Smooth muscle cell (in vitro differentiated cells): ENCODE measurements around the gene GTF2IRD1. TPM values are rescaled to one million over a fixed set of nuclear protein-coding genes. Genes with fewer than 3 reads are reported as not detected.

ENCODE experiments used
- DNase-seq: peaks from one replicate; lab custom pipeline; 2025; ENCODE audit not compliant: unreplicated experiment; lab: John Stamatoyannopoulos, UW
- H2AFZ ChIP-seq: fragments of 200-600 bp; sonication (generic); 2 replicates; pipeline ENCODE4 v1.6.0; 2016; ENCODE audit warnings: antibody characterized with exemption, low read depth, mild to moderate bottlenecking
- H3F3A ChIP-seq: fragments of 200-600 bp; sonication (generic); 2 replicates; pipeline ENCODE4 v1.6.0; 2017; ENCODE audit warnings: antibody characterized with exemption, low read depth
- H3K27ac ChIP-seq: fragments of 200-600 bp; sonication (generic); 2 replicates; pipeline ENCODE4 v1.5.1; 2016; ENCODE audit warnings: low read depth, mild to moderate bottlenecking
- H3K27me3 ChIP-seq: fragments of 200-600 bp; sonication (generic); 2 replicates; pipeline ENCODE4 v1.6.1; 2016; ENCODE audit warnings: low read depth, mild to moderate bottlenecking
- H3K36me3 ChIP-seq: fragments of 200-600 bp; sonication (generic); 2 replicates; pipeline ENCODE4 v1.5.1; 2016; ENCODE audit warnings: low read depth
- H3K4me1 ChIP-seq: fragments of 200-600 bp; sonication (generic); 2 replicates; pipeline ENCODE4 v1.5.1; 2016; ENCODE audit warnings: low read depth
- H3K4me2 ChIP-seq: fragments of 200-600 bp; sonication (generic); 2 replicates; pipeline ENCODE4 v1.6.0; 2016; ENCODE audit warnings: mild to moderate bottlenecking
- H3K4me3 ChIP-seq: fragments of 200-600 bp; sonication (generic); 2 replicates; pipeline ENCODE4 v1.5.1; 2016; ENCODE audit warnings: mild to moderate bottlenecking
- H3K79me2 ChIP-seq: fragments of 200-600 bp; sonication (generic); 2 replicates; pipeline ENCODE4 v1.6.0; 2016; ENCODE audit warnings: low read depth, mild to moderate bottlenecking
- H3K9ac ChIP-seq: fragments of 200-600 bp; sonication (generic); 2 replicates; pipeline ENCODE4 v1.6.0; 2016; ENCODE audit warnings: low read depth
- H3K9me3 ChIP-seq: fragments of 200-600 bp; sonication (generic); replicated peaks from 2 replicates; pipeline ENCODE4 v1.5.1; 2016; ENCODE audit warnings: low read depth
- H4K20me1 ChIP-seq: fragments of 200-600 bp; sonication (generic); 2 replicates; pipeline ENCODE4 v1.6.0; 2016; ENCODE audit warnings: low read depth
- CTCF ChIP-seq: fragments of 200-600 bp; sonication (generic); IDR thresholded peaks from 2 replicates; pipeline ENCODE4 v1.5.1; 2017; ENCODE audit warnings: borderline replicate concordance, mild to moderate bottlenecking, antibody characterized with exemption; ENCODE audit not compliant: insufficient read depth, poor library complexity, severe bottlenecking
- WGBS: methylation state at CpG from one replicate; pipeline ENCODE4 v1.1.7; 2016; ENCODE audit warnings: low lambda C conversion rate; 5-methylcytosine and 5-hydroxymethylcytosine counted together
- polyA plus RNA-seq: library from polyadenylated mRNA; unstranded; fragments of >200 nt; fragmentation: Nextera tagmentation; extraction: Ambion mirVana; gene quantifications from 2 replicates; pipeline ENCODE4 v1.2.1, GENCODE V29; 2016
- total RNA-seq: library from RNA; depleted of rRNA; stranded (reverse); fragments of >200 nt; gene quantifications from 2 replicates; pipeline ENCODE4 v1.2.3, GENCODE V29; 2014

The GTF2IRD1 gene
- total and polyA plus RNA-seq, 2 experiments from 2014 or later = 20.0 to 41.5 TPM

- WGBS = 90% methylated on average over 2 of the region's 2 CpGs
- H3K36me3 ChIP-seq = no peaks in the 10 kb centered on the region
- H3K9me3 ChIP-seq = no peaks in the 10 kb centered on the region
- H3K4me3 ChIP-seq = no peak overlapping the region
- H2AFZ ChIP-seq = no peak overlapping the region
- no peak overlapping the region for H3K4me2 ChIP-seq
- no peaks in the 10 kb centered on the region for H3F3A ChIP-seq
- H3K4me1 ChIP-seq = no peaks in the 10 kb centered on the region
- H3K9ac ChIP-seq = no peak overlapping the region
- DNase-seq = no peak
- H3K79me2 ChIP-seq = no peaks in the 10 kb centered on the region
- H4K20me1 ChIP-seq = peaks cover 28% of the 10 kb centered on the region
- no peaks in the 10 kb centered on the region for H3K27me3 ChIP-seq
- no peak for TF ChIP-seq CTCF
- H3K27ac ChIP-seq = no peak overlapping the region
These were observed 64.9 kb downstream of the GTF2IRD1 start for GRCh38 chr7:74518654-74519053.

GRCh38 chr7:74519395-74519794 is 65.7 kb downstream of the GTF2IRD1 start:
- no peaks in the 10 kb centered on the region for H3F3A ChIP-seq
- DNase-seq = no peak
- H3K36me3 ChIP-seq = no peaks in the 10 kb centered on the region
- no peak overlapping the region for H3K9ac ChIP-seq
- no peaks in the 10 kb centered on the region for H3K9me3 ChIP-seq
- peaks cover 22% of the 10 kb centered on the region for H4K20me1 ChIP-seq
- WGBS = 98% methylated on average over 14 of the region's 14 CpGs
- H2AFZ ChIP-seq = no peak overlapping the region
- TF ChIP-seq CTCF = no peak
- no peak overlapping the region for H3K4me3 ChIP-seq
- H3K4me2 ChIP-seq = no peak overlapping the region
- H3K79me2 ChIP-seq = no peaks in the 10 kb centered on the region
- no peak overlapping the region for H3K27ac ChIP-seq
- no peaks in the 10 kb centered on the region for H3K27me3 ChIP-seq
- H3K4me1 ChIP-seq = no peaks in the 10 kb centered on the region

GRCh38 chr7:74521855-74522254 is 68.1 kb downstream of the GTF2IRD1 start:
- DNase-seq = no peak
- Histone ChIP-seq H3K27ac (no peak overlapping the region), H3K9me3 (no peaks in the 10 kb centered on the region), H2AFZ (no peak overlapping the region), H3K36me3 (no peaks in the 10 kb centered on the region), H3K9ac (no peak overlapping the region), H3K79me2 (no peaks in the 10 kb centered on the region), H3K27me3 (no peaks in the 10 kb centered on the region), H3K4me2 (no peak overlapping the region), H3K4me1 (no peaks in the 10 kb centered on the region), H3F3A (no peaks in the 10 kb centered on the region), H4K20me1 (peaks cover 13% of the 10 kb centered on the region), H3K4me3 (no peak overlapping the region)
- no peak for TF ChIP-seq CTCF
- WGBS = 89% methylated on average over 10 of the region's 10 CpGs

- Histone ChIP-seq H2AFZ (no peak overlapping the region), H3K27me3 (no peaks in the 10 kb centered on the region), H3K79me2 (no peaks in the 10 kb centered on the region), H3F3A (no peaks in the 10 kb centered on the region), H4K20me1 (peaks cover 13% of the 10 kb centered on the region), H3K36me3 (no peaks in the 10 kb centered on the region), H3K4me2 (no peak overlapping the region), H3K27ac (no peak overlapping the region), H3K4me1 (no peaks in the 10 kb centered on the region), H3K4me3 (no peak overlapping the region), H3K9me3 (no peaks in the 10 kb centered on the region), H3K9ac (no peak overlapping the region)
- no peak for DNase-seq
- 100% methylated on average over 1 of the region's 1 CpG for WGBS
- TF ChIP-seq CTCF = no peak
These were observed 68.7 kb downstream of the GTF2IRD1 start for GRCh38 chr7:74522281-74522905.
